ENCODE measurements around the gene DDX42.

DNA sequence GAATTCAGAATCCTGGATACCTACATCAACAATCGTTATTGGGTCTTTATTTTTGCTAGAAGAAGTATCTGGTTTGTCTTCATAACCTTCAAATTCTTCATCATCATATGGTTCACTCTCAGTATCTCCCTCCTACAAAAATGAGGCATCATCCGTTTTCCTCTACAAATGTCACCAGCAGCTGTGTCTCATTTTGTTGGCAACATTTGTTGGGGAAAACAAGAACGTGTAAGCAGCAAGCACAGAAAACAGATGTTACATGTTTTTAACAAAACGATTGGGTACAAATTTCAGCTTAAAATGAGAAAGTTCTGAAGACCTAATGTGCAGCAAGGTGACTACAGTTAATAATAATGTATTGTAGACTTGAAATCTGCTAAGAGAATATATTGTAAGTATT is 9.3 kb upstream of the DDX42 start:
- no peak for TF ChIP-seq POLR2A (IDR thresholded peaks at IDR 0.05)
- TF ChIP-seq, protein P1, sequence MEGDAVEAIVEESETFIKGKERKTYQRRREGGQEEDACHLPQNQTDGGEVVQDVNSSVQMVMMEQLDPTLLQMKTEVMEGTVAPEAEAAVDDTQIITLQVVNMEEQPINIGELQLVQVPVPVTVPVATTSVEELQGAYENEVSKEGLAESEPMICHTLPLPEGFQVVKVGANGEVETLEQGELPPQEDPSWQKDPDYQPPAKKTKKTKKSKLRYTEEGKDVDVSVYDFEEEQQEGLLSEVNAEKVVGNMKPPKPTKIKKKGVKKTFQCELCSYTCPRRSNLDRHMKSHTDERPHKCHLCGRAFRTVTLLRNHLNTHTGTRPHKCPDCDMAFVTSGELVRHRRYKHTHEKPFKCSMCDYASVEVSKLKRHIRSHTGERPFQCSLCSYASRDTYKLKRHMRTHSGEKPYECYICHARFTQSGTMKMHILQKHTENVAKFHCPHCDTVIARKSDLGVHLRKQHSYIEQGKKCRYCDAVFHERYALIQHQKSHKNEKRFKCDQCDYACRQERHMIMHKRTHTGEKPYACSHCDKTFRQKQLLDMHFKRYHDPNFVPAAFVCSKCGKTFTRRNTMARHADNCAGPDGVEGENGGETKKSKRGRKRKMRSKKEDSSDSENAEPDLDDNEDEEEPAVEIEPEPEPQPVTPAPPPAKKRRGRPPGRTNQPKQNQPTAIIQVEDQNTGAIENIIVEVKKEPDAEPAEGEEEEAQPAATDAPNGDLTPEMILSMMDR (IDR thresholded peaks at IDR 0.05) = no peak

Data from esophagus squamous epithelium (tissue), 4 donors.